C4-2B (cell line): ENCODE measurements around the gene ATP11A.

Experiments used
- ZFX ChIP-seq: fragments of 450-650 bp; IDR thresholded peaks from 2 replicates; pipeline ENCODE4 v1.6.1; 2017
- TF ChIP-seq, protein P1 (sequence below): fragments of 450-650 bp; conservative IDR thresholded peaks from 2 replicates; pipeline ENCODE4 v1.5.1; 2017; ENCODE audit warnings: mild to moderate bottlenecking

- TF ChIP-seq, protein P1, sequence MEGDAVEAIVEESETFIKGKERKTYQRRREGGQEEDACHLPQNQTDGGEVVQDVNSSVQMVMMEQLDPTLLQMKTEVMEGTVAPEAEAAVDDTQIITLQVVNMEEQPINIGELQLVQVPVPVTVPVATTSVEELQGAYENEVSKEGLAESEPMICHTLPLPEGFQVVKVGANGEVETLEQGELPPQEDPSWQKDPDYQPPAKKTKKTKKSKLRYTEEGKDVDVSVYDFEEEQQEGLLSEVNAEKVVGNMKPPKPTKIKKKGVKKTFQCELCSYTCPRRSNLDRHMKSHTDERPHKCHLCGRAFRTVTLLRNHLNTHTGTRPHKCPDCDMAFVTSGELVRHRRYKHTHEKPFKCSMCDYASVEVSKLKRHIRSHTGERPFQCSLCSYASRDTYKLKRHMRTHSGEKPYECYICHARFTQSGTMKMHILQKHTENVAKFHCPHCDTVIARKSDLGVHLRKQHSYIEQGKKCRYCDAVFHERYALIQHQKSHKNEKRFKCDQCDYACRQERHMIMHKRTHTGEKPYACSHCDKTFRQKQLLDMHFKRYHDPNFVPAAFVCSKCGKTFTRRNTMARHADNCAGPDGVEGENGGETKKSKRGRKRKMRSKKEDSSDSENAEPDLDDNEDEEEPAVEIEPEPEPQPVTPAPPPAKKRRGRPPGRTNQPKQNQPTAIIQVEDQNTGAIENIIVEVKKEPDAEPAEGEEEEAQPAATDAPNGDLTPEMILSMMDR, result no peak
- TF ChIP-seq ZFX, result no peak
These were observed 82.2 kb downstream of the ATP11A start for GRCh38 chr13:112771877-112772538.
